Activated CD8-positive, alpha-beta T cell treated with anti-CD3 and anti-CD28 coated beads for 36 hours (primary cell): ENCODE measurements around the gene RBL1. TPM values are rescaled to one million over a fixed set of nuclear protein-coding genes. Genes with fewer than 3 reads are reported as not detected.

ENCODE experiments used
- ATAC-seq: fragments of 200-7000 bp; cut with Tn5 transposase; one replicate; pipeline ENCODE4 v1.10.0; 2021; ENCODE audit warnings: mild to moderate bottlenecking, moderate library complexity
- CTCF ChIA-PET: fragments of 350-600 bp; sonication (Branson Sonifier 250); formaldehyde crosslinking; loops from one replicate; lab custom pipeline; 2021; ENCODE audit warnings: antibody characterized with exemption; lab: Charles Lee
- POLR2A ChIA-PET: fragments of 350-600 bp; sonication (Branson Sonifier 250); formaldehyde crosslinking; loops from one replicate; lab custom pipeline; 2021; ENCODE audit warnings: antibody characterized with exemption; lab: Charles Lee
- DNase-seq: peaks from one replicate; pipeline ENCODE4 v3.0.0-alpha.2; 2020
- H3K27ac Mint-ChIP-seq: one replicate; pipeline ENCODE4 v1.8.0; 2021; ENCODE audit warnings: mild to moderate bottlenecking, mixed read lengths
- H3K27me3 Mint-ChIP-seq: one replicate; pipeline ENCODE4 v1.8.0; 2021; ENCODE audit warnings: mixed read lengths
- H3K36me3 Mint-ChIP-seq: one replicate; pipeline ENCODE4 v1.8.0; 2021; ENCODE audit warnings: low read depth, mixed read lengths
- H3K4me1 Mint-ChIP-seq: one replicate; pipeline ENCODE4 v1.8.0; 2021; ENCODE audit warnings: low read depth, mixed read lengths
- H3K4me3 Mint-ChIP-seq: one replicate; pipeline ENCODE4 v1.8.0; 2021; ENCODE audit warnings: mild to moderate bottlenecking, moderate library complexity, mixed read lengths
- H3K9me3 Mint-ChIP-seq: one replicate; pipeline ENCODE4 v1.8.0; 2021; ENCODE audit warnings: mixed read lengths
- CTCF ChIP-seq: fragments of 200-600 bp; IDR thresholded peaks from one replicate; pipeline ENCODE4 v1.8.0; 2022; ENCODE audit warnings: antibody characterized with exemption, mild to moderate bottlenecking
- intact Hi-C: fragments of 100-400 bp; cut with micrococcal nuclease; formaldehyde crosslinking; loops from one replicate; pipeline ENCODE4 v1.10.0; 2022
- total RNA-seq, 2 experiments: library from RNA; stranded (reverse); gene quantifications; one replicate each; pipeline ENCODE4 v1.2.3, GENCODE V29; 2021

RBL1 gene
- total RNA-seq, 2 experiments from 2014 or later = 33.9 to 39.6 TPM

- POLR2A ChIA-PET = no interaction called here
Observed at GRCh38 chr20:36989797-36990196, 106.0 kb downstream of the RBL1 start.

GRCh38 chr20:36988494-36988966, 107.3 kb downstream of the RBL1 start:
- CTCF ChIA-PET = no interaction called here
- POLR2A ChIA-PET = no interaction called here
- Mint-ChIP-seq H3K4me3 (peak overlapping the region; percentile 4), H3K9me3 (peaks cover 16% of the 10 kb centered on the region), H3K27ac (peak overlapping the region; percentile 72), H3K27me3 (no peaks in the 10 kb centered on the region), H3K4me1 (peaks cover 32% of the 10 kb centered on the region), H3K36me3 (peaks cover 25% of the 10 kb centered on the region)
- peak; percentile 44 for DNase-seq
- ATAC-seq = peak; percentile 76
- intact Hi-C loops = no loop called here
- no peak for TF ChIP-seq CTCF

More at GRCh38 chr20:36989797-36990196, 106.0 kb downstream of the RBL1 start:
- no peak overlapping the region for H3K27ac Mint-ChIP-seq
- peaks cover 33% of the 10 kb centered on the region for H3K36me3 Mint-ChIP-seq
- intact Hi-C loops = no loop called here
- no peak for TF ChIP-seq CTCF
- H3K27me3 Mint-ChIP-seq = no peaks in the 10 kb centered on the region
- no peak overlapping the region for H3K4me3 Mint-ChIP-seq
- H3K9me3 Mint-ChIP-seq = peaks cover 16% of the 10 kb centered on the region
- CTCF ChIA-PET = no interaction called here
- H3K4me1 Mint-ChIP-seq = peaks cover 32% of the 10 kb centered on the region
- DNase-seq = no peak
- no peak for ATAC-seq

- intact Hi-C loops = no loop called here
- ATAC-seq = no peak
- no peak overlapping the region for H3K4me3 Mint-ChIP-seq
- DNase-seq = no peak
- no peaks in the 10 kb centered on the region for H3K27me3 Mint-ChIP-seq
- CTCF ChIA-PET = no interaction called here
- peaks cover 17% of the 10 kb centered on the region for H3K4me1 Mint-ChIP-seq
- H3K9me3 Mint-ChIP-seq = peaks cover 7% of the 10 kb centered on the region
- peaks cover 13% of the 10 kb centered on the region for H3K36me3 Mint-ChIP-seq
- TF ChIP-seq CTCF = no peak
- H3K27ac Mint-ChIP-seq = no peak overlapping the region
- POLR2A ChIA-PET = interaction anchor here (0.7 kb wide), 1 partner anchor 1077 kb away, joined by 3 read pairs; no protein-coding TSS in a partner anchor
Observed at GRCh38 chr20:36984257-36984638, 111.5 kb downstream of the RBL1 start.

- H3K36me3 Mint-ChIP-seq = peaks cover 3% of the 10 kb centered on the region
- H3K4me1 Mint-ChIP-seq = peaks cover 41% of the 10 kb centered on the region
- ATAC-seq (peak; percentile 75), DNase-seq (peak; percentile 75)
- peak overlapping the region; percentile 34 for H3K4me3 Mint-ChIP-seq
- H3K27me3 Mint-ChIP-seq = no peaks in the 10 kb centered on the region
- intact Hi-C loops = no loop called here
- H3K27ac Mint-ChIP-seq = peak overlapping the region; percentile 67
- CTCF ChIA-PET = interaction anchor here (1.1 kb wide), 1 partner anchor 24 kb away, joined by 3 read pairs; no protein-coding TSS in a partner anchor
- peaks cover 3% of the 10 kb centered on the region for H3K9me3 Mint-ChIP-seq
- POLR2A ChIA-PET = no interaction called here
- no peak for TF ChIP-seq CTCF
Observed at GRCh38 chr20:36975099-36975818, 120.5 kb downstream of the RBL1 start.

- no peaks in the 10 kb centered on the region for H3K27me3 Mint-ChIP-seq
- ChIA-PET POLR2A (interaction anchor here (1.1 kb wide), 1 partner anchor 120 kb away, joined by 4 read pairs; no protein-coding TSS in a partner anchor), CTCF (interaction anchor here (1.1 kb wide), 1 partner anchor 24 kb away, joined by 3 read pairs; no protein-coding TSS in a partner anchor)
- H3K36me3 Mint-ChIP-seq = peaks cover 8% of the 10 kb centered on the region
- intact Hi-C loops = no loop called here
- peaks cover 8% of the 10 kb centered on the region for H3K9me3 Mint-ChIP-seq
- no peak for TF ChIP-seq CTCF
- no peak overlapping the region for H3K4me3 Mint-ChIP-seq
- peaks cover 47% of the 10 kb centered on the region for H3K4me1 Mint-ChIP-seq
- DNase-seq (peak; percentile 27), ATAC-seq (peak; percentile 24)
- no peak overlapping the region for H3K27ac Mint-ChIP-seq
Observed at GRCh38 chr20:36974660-36975059, 121.1 kb downstream of the RBL1 start.
